Measurements from ENCODE around the gene ETV4.

DNA sequence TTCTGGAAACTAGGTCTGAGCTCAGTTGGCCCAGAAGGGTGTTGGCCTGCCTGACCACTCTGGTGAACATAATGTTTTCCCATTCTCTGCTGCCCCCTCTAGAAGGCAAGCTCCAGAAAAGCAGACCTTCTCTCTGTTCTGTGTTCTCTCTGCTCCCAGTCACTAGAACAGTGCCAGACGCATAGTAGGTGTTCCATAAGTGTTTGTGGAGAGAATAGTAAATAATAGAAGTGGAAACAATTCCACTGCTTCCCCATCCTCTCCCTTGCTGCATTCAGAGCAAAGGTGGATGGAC lies 32.2 kb upstream of the ETV4 start:
- TF ChIP-seq, protein P1, sequence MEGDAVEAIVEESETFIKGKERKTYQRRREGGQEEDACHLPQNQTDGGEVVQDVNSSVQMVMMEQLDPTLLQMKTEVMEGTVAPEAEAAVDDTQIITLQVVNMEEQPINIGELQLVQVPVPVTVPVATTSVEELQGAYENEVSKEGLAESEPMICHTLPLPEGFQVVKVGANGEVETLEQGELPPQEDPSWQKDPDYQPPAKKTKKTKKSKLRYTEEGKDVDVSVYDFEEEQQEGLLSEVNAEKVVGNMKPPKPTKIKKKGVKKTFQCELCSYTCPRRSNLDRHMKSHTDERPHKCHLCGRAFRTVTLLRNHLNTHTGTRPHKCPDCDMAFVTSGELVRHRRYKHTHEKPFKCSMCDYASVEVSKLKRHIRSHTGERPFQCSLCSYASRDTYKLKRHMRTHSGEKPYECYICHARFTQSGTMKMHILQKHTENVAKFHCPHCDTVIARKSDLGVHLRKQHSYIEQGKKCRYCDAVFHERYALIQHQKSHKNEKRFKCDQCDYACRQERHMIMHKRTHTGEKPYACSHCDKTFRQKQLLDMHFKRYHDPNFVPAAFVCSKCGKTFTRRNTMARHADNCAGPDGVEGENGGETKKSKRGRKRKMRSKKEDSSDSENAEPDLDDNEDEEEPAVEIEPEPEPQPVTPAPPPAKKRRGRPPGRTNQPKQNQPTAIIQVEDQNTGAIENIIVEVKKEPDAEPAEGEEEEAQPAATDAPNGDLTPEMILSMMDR (IDR thresholded peaks at IDR 0.05): no peak
- TF ChIP-seq POLR2A (IDR thresholded peaks at IDR 0.05): no peak

All from thyroid gland (tissue), 4 donors.